GM21447 (cell line): Measurements from ENCODE around the gene SBK1.

ENCODE experiments used
- ATAC-seq: cut with Tn5 transposase; IDR thresholded peaks from one replicate; pipeline ENCODE4 v1.9.1; 2021; ENCODE audit not compliant: unreplicated experiment

SBK1 gene

DNA sequence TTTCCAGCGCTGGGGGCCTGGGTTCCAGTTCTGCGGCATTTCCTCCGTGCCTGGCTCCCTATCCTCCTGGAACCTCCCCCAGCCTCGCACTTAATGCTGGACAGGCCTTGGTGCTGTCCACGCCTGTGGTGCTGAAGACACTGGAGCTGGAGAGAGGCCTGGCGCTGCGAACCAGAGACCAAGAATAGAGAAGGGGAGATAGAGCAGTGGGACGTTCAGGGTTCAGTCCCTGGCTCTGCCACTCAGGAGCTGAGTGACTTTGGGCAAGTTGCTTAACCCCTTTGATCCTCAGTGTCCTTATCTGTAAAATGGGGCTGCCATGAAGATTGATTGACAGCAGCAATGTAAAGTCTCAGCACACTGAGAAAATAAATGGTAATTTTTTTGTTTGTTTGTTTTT lies 11.9 kb downstream of the SBK1 start:
- ATAC-seq: no peak

DNA sequence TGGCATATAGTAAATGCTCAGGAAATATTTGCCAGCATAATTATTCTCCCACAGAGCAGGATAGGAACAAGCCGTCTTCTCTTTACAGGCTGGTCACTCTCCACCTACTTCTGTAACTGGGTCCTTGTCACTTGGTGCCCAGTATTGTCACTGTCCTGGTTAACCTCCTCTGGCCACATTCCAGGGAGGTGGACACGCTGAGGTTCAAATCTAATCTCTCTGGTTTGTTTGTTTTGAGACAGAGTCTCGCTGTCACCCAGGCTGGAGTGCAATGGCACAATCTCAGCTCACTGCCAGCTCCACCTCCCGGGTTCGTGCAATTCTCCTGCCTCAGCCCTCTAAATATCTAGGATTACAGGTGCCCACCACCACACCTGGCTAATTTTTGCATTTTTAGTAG lies 15.6 kb downstream of the SBK1 start:
- ATAC-seq: no peak

DNA sequence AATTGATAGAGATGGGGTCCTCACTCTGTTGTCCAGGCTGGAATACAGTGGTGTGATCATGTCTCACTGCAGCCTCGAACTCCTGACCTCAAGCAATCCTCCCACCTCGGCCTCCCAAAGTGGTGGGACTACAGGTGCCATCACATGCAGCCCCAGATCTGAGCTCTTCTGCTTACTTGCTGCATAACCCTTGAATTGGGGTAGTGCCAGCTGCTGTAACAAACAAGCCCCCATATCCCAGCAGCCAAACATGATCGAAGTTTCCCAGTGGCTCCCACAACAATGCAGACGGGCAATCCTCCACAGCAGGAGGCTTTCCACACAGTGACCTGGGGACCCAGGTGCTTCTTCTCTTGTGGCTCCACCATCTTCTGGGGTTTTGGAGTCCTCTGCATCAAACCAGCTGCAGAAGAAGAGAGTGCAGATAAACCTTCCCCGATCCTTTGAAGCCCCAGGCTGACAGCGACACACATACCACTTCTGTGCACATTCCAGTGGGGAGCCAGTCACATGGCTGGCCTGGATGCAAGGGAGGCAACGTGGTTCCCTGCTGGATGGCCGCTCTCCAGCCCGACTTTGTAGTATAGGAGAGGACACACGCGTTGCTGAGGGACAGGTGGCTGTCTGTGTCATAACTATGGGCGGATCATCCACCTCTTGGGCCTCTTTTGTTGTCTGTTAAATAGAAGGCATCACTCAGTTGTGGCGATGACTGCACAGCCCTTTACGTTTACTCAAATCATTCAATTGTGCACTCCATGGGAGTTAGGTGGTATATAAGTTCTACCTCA lies 16.7 kb downstream of the SBK1 start:
- no peak for ATAC-seq

DNA sequence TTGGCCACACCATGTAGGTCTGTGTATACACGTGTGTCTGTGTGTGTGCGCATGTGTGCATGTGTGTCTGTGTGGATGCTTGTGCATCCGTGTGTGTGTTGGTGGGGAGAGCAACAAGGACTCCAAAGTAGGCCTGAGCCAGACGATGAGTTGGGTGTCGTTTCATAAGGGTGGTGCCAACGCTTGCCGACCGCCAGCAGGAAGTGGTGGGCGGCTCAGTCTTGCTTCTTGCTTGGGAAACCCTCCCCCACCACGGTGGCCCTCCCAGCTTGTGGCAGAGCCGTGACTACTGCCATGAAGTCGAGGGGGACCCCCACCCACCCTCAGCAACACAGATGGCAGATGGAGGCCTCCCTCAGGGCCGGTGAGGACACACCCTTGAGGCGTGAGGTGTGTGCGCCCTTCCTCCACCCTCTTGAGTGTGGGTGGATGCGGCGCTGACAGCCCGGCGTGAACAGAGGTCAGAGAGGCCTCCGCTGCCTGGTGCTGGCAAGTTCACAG lies 17.5 kb downstream of the SBK1 start:
- ATAC-seq: no peak

DNA sequence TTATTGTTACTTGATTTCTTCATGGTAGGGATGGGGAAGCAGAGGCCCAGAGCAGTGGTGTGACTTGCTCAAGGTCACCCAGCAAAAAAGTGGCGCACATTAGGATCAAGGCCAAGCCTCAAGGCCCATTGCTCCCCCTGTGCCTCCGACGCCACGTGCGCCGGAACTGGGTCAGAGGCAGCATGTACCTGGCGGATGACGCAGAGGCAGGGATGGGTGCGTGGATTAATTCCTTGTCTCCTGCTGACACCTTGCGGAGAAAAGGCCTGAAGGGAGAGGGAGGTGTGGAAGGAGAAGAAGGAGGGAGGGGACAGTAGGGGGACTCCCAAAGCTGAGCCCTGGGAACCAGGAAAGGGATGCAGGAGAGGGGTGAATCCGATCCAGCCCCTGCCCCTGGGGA lies 18.5 kb downstream of the SBK1 start:
- ATAC-seq: no peak

DNA sequence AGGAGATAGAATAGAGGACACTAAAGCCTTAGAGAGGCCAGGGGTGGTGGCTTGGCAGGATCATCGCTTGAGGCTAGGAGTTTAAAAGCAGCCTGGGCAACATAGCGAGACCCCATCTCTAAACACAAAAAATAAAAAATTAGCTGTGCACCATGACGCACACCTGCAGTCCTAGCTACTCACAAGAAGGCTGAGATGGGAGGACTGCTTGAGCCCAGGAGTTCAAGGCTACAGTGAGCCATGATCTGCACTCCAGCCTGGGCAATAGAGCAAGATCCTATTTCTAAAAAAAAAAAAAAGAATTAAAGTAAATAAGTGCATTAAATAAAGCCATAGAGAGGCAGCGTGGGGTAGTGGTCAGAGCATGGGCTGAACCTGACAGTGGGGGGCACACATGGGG lies 19.1 kb downstream of the SBK1 start:
- no peak for ATAC-seq

DNA sequence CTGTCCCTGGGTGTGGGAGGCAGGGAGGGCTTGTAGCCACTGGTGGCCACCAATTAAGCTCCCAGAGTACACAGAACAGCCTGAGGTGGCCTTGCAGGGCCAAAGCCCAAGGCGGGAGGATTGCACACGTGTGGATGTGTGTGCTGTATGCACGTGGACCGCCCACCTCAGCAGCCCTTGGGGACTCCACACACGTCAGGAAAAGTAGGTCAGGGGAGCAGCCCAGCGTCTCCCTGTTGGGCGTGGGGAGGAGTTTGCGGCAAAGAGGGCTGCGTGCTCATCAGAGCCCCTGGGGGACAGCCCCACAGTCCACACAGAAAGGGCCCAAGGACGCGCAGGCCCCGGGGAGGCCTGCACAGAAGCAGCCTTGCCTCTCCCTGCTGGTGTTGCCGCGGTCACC lies 19.6 kb downstream of the SBK1 start:
- ATAC-seq: no peak

DNA sequence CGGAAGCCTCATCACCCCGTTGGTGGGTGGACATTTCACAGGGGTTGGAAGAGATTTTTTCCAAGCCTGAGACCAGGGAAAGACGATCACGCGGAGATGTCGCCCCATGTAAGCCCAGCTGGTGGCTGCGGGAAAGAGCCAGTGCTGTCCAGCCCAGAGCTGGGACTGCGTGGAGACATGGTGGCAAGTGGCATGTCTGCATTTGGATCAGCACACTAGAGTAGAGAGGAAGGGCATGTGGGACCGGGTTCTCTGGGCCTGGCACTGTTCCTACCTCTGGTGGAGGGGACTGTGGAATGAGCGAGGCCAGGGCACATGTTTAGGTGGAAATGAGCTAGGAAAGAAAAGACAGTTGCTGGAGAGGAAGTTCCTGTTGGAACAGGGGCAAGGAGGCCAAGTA lies 20.0 kb downstream of the SBK1 start:
- no peak for ATAC-seq

DNA sequence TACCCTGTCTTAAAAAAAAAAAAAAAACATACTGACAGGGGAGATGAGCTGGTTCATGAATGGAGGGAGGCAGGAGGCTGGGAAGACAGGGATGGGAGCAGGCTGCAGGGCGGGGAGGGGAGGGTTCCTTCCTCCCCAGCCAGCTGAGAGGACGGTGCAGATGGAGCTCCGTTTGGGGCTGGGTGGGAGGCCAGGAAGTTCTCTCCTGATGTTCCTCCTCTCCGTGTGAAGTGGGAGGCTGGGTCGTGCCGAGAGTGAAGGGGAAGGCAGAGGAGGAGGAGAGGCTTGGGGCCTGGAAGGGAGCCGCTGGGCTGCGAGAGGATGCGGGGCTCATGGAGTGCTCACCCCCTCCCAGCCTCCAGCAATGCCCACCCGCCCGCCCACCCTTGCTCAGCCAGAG lies 21.3 kb downstream of the SBK1 start:
- no peak for ATAC-seq

DNA sequence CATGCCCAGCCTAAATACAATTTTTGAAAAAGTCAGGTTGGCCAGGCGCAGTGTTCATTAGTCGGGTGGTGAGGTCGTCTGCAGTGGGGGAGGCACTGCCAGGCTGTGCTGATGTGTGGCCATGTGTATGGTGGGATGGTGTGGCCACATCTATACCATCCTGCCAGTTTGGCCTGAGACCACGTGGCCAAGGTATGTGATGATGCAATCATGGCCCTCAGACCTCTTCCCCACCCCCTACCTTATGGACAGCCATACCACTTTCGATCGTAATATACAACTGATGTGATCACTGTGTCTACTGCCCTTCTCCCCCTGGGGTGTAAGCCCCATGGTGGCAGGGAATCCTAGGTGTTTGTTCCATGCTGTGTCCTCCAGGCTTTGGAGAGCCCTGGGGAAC lies 23.7 kb downstream of the SBK1 start:
- ATAC-seq: no peak

DNA sequence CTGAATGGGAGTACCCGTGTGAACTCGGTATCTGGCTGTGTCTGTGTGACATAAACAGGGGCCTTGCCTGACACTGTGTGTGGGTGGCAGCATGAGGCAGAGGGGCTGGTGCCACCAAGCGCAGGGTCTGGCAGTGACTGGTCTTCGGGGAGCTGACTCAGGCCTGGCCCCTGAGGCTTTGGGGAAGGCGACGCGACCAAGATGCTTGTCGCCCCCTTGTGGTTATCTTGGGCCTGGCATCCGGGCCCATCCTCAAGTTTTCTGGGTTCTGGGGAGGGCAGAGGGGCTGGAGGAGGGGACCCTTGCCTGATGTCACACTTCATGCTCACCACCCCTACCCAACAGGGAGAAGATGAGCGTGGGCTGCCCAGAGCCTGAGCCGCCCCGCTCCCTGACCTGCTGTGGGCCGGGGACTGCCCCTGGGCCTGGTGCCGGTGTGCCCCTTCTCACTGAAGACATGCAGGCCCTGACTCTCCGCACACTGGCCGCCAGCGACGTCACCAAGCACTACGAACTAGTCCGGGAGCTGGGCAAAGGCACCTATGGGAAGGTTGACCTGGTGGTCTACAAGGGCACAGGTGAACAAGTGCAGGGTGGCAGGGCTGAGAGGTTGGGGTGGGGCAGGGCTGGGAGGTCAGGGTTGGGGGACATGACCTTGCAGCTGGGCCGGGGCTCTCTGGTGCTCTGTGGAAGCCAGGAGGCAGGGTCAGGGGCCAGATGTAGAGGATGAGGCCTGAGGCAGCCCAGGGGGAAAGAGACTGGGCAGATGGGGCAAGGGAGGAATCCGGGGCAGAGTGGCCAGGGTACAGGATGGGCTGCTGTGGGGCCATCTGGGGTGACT lies 24.9 kb downstream of the SBK1 start:
- ATAC-seq: no peak

DNA sequence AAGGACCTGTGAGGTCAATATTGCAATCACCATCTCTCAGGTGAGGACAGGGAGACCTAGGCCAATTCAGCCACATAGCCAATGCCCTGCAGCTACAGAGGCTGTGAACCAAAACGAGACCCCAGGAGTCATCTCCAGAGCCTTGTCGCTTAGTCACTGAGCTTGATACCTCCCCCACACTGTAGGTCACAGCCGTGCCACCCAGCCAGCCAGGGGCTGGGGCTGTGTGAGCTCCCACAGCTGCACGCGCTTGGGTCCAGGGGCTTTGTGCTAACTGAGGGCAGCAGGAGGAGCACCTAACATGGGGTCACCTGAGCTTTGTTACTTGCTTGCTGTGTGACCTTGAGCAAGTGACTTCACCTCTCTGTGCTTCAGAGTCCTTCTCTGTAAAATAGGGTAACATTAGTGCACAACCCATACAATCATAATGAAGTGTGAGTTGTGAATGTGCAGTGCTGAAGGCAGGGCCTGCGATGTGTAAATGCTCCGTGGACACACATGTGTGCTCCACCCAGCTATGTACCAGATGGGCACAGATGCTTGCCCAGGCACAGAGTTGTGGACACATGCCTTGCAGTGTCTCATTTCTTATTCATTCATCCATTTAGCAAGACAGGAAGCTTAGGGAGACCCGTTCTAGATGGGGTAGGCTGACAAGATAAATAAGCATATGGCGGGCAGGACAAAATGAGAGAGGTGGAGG lies 25.9 kb downstream of the SBK1 start:
- no peak for ATAC-seq

DNA sequence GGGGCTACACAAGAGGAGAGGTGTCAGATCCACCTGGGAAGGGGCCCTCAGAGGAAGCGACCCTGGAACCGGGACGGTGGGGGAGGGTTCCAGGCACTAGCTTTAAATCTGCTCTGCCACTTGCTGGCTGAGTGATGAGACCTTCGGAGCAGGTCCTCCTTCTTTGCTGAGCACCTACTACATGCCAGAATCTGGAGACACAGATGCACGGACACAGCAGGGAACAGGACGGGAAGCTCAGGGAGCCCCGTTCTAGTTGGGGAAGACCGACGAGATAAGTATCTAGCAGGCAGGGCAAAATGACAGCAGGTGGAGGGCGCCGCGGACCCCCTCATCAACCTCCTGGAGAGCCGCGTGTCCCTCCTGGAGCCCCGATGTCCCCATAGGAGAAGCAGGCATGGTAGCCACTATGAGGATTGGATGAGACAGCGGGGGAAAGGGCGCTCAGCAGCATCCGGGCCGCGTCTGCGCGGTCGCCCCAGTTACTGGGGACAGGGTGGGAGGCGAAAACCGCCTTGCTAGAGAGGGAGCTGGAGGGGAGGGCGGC lies 27.2 kb downstream of the SBK1 start:
- no peak for ATAC-seq

DNA sequence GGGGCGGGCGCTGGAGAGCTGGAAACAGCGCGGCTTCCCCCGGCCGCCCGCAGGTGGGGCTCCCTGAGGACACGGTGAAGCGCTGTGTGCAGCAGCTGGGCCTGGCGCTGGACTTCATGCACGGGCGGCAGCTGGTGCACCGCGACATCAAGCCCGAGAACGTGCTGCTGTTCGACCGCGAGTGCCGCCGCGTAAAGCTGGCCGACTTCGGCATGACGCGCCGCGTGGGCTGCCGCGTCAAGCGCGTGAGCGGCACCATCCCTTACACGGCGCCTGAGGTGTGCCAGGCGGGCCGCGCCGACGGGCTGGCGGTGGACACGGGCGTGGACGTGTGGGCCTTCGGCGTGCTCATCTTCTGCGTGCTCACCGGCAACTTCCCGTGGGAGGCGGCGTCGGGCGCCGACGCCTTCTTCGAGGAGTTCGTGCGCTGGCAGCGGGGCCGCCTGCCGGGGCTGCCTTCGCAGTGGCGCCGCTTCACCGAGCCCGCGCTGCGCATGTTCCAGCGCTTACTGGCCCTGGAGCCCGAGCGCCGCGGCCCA lies 27.8 kb downstream of the SBK1 start:
- ATAC-seq: no peak

DNA sequence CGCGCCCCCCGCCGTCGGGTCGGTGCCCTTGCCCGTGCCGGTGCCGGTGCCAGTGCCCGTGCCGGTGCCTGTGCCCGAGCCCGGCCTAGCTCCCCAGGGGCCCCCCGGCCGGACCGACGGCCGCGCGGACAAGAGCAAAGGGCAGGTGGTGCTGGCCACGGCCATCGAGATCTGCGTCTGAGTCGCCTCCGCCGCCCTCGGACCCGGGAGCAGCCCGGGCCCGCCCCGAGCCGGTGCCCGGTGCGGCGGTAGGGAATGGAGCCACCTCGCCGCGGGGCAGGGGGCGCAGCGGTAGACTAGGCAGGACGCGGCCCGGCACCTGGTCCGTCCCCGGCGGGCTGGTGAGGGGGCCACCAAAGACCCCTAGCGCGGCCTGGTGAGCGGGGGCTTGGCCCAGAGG lies 28.4 kb downstream of the SBK1 start:
- ATAC-seq: no peak

DNA sequence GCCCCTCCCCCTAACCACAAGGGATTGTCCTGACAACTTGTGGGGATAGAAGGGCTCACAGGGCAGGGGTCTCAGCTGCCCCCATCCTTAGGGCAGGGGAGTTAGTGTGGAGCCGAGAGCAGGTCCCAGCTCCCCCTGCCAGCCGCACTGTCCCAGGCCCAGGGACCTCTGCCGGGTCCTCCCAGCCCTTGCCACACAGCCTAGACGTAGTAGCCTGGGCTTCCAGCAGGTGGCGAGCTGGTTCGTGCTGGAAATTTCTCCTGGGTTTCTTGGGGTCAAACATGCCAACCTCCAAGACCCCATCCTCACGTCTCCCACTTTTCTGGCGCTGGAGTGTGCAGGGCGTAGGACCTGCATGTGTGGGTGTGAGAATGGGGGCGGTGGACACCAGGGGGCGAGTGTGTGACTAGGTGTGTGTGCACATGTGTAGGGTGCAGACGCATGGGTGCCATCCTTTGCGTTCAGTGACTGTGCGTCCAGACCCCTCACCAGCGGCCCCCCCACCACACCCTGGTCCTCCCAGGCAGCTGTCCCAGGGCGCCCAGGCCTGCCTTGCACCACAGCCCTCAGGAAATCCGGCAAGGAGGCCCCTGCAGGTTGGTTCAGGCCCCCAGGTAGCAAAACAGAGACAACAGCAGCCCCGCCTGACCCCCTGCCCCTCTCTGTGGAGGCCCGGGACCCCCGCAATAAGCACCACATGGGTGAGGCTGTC lies 29.5 kb downstream of the SBK1 start:
- ATAC-seq: no peak

DNA sequence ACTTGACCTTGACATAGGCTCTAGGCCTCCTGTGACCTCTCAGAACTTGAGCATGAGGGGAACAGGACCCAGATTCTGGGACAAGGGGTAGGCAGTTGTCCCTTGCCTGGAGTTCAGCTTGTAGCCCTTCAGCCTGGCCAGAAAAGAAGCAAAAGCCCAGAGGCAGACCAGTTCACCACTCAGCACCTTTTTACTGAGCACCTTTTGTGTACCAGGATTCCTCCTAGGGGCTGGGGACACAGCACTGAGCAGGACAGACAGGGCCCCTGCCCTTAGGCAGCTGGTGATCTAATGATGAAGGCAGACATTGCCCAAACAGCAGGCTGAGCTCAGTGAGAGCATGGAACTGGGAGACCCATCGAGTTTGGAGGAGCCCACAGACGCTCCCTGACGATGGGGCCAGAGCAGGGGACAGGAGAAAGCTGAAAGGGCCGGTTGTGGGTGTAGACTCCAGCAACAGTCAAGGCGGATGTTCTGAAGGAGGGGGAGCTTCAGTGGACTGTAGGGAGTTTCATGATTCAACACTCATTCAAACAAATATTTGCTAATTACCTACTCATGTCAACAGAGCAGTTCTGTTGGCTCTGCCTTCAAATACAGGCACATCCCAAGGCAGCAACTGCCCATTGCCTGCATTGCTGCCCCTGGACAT lies 32.0 kb downstream of the SBK1 start:
- no peak for ATAC-seq

DNA sequence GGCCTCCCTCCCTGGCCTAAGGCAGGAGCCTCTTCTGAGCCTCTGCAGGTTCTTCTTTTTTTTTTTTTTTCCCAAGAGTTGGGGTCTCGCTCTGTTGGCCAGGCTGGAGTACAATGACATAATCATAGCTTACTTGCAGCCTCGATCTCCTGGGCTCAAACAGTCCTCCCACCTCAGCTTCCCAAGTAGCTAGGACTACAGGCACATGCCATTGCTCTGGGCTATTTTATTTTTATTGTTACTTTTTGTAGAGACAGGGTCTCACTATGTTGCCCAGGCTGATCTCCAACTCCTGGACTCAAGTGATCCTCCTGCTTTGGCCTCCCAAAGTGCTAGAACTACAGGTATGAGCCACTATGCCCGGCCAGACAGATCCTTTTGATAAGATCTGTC lies 32.6 kb downstream of the SBK1 start:
- ATAC-seq: no peak

DNA sequence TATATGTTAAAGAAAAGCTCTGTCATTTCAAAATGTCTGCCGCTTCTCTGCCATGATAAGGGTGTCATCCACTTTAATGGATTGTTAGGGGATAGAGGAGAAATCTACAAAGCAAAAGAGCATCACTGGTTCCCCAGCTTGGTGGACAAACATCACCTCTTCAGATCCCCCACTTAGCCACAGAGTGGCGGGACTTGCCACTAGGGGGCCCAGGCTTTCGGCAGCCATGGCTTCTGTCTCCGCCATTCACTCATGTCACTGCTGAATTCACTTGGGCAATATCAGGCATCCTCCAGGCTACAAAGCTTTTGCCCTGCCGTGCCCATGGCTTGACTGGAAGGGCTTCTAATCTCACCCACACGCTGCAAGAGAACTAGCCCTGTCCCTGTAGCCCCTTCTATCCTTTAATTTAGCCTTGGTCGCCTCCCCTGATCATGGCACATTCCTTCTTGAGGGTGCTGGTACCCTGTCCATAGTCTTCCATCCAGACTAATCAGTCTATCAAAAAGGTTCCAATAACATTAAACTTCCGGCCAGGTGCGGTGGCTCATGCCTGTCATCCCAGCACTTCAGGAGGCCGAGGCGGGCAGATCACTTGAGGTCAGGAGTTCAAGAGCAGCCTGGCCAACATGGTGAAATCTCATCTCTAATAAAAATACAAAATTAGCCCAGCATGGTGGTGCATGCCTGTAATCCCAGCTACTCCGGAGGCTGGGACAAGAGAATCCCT lies 34.7 kb downstream of the SBK1 start:
- ATAC-seq: no peak
